Measurements from ENCODE around the gene NEDD8.

NEDD8 gene

DNA sequence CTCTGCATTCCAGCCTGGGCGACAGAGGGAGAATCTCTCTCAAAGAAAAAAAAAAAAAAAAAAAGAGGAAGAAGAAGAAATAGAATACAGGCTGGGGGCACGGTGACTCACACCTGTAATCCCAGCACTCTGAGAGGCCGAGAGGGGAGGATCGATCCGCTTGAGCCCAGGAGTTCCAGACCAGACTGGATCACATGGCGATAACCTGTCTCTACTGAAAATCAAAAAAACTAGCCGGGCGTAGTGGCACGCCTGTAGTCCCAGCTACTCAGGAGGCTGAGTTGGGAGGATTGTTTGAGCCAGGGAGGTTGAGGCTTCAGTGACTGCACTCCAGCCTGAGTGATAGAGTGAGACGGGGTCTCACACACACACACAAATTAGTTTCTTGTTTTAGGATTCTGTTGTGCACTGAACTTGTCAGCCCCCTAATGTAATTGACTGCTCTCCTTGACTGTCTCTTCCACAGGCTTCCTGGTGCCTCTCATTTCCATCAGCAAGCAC, 11.2 kb upstream of the NEDD8 start:
- no peak for TF ChIP-seq PPARA (CRISPR knock-in tag; IDR thresholded peaks at IDR 0.05; ENCODE audit: borderline replicate concordance)
- no peak for TF ChIP-seq CSRNP3 (CRISPR knock-in tag; IDR thresholded peaks at IDR 0.05)
- no peak for TF ChIP-seq OSR1 (CRISPR knock-in tag; IDR thresholded peaks at IDR 0.05)
- no peak; the same call in 2 of the 3 replicates for ATAC-seq

GRCh38 chr14:24241829-24242443, 9.8 kb upstream of the NEDD8 start:
- no peak for TF ChIP-seq CSRNP3 (CRISPR knock-in tag; IDR thresholded peaks at IDR 0.05)
- ATAC-seq, result peak; percentile 93

DNA sequence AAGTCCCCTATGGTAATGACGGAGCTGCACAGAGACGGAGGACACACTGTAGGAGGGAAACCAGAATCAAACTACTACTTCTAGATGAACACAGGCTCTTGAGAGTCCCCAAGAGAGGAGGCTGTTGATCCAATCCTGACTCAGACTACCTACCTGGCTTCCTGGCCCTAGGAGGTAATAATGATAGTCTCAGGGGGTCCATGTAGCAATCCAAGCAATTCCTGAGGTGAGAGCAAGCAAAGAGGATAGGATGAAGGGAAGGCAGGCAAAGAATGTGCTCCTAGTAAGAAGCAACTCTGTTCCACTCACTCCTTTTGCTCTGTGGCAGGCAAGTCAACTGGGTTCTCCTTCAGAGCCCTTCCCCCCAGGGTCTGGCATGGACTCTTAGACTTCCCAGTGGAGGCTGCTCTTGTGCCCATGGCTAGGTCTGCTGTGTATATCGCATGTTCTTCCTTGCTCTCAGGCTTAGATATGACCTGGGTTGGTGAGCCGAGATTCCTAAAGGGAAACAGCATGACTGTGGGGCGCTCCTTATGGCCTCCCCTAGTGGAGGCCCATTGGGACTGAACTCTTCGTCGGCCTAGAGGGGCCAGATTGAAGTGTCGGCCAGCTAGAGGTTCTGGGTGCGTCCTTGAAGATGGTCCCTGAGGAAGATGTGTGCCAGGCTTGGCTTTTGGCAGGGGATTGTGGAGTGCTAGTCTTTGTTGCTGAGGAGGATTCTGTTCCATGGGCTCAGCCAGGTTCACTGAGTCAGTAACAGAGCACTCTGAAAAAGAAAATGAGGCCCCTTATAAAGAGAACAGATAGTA, 8.1 kb upstream of the NEDD8 start:
- ATAC-seq, result no peak
- no peak for TF ChIP-seq ISL1 (CRISPR knock-in tag; IDR thresholded peaks at IDR 0.05)
- TF ChIP-seq TOX (CRISPR knock-in tag; IDR thresholded peaks at IDR 0.05; ENCODE audit: borderline replicate concordance), result no peak
- no peak for TF ChIP-seq OSR1 (CRISPR knock-in tag; IDR thresholded peaks at IDR 0.05)

- TF ChIP-seq GLIS3 (CRISPR knock-in tag; IDR thresholded peaks at IDR 0.05) (no peak), ZFP30 (CRISPR knock-in tag; IDR thresholded peaks at IDR 0.05) (no peak), TCF4 (CRISPR knock-in tag; IDR thresholded peaks at IDR 0.05; ENCODE audit: borderline replicate concordance) (no peak), ZFP3 (CRISPR knock-in tag; IDR thresholded peaks at IDR 0.05) (no peak), TSHZ2 (CRISPR knock-in tag; IDR thresholded peaks at IDR 0.05) (no peak)
- ATAC-seq, result no peak
Observed at GRCh38 chr14:24238527-24239037, 6.4 kb upstream of the NEDD8 start.

DNA sequence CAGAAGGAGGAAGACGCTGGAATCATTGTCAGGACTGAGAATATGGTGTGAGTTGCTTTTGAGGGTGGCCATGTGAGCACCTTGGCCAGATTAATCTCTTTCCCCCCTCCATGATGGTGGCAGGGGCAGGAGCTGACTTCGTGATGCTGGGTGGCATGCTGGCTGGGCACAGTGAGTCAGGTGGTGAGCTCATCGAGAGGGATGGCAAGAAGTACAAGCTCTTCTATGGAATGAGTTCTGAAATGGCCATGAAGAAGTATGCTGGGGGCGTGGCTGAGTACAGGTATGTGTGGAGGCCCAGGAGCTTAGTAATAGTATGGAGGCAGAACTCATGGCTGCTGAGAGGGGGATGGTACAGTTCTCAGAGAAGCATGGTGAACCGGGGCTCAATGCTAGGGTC, 6.0 kb upstream of the NEDD8 start:
- ATAC-seq, result no peak
- TF ChIP-seq ZNF8 (CRISPR knock-in tag; IDR thresholded peaks at IDR 0.05) (no peak), ISL1 (CRISPR knock-in tag; IDR thresholded peaks at IDR 0.05) (no peak), ZNF70 (CRISPR knock-in tag; IDR thresholded peaks at IDR 0.05) (no peak), TOX (CRISPR knock-in tag; IDR thresholded peaks at IDR 0.05; ENCODE audit: borderline replicate concordance) (no peak), TSHZ2 (CRISPR knock-in tag; IDR thresholded peaks at IDR 0.05) (no peak), CREB5 (CRISPR knock-in tag; IDR thresholded peaks at IDR 0.05; ENCODE audit: low read depth) (no peak), ZFP3 (CRISPR knock-in tag; IDR thresholded peaks at IDR 0.05) (no peak), CSRNP3 (CRISPR knock-in tag; IDR thresholded peaks at IDR 0.05) (no peak), OSR1 (CRISPR knock-in tag; IDR thresholded peaks at IDR 0.05) (no peak)
- TF ChIP-seq, protein P1, sequence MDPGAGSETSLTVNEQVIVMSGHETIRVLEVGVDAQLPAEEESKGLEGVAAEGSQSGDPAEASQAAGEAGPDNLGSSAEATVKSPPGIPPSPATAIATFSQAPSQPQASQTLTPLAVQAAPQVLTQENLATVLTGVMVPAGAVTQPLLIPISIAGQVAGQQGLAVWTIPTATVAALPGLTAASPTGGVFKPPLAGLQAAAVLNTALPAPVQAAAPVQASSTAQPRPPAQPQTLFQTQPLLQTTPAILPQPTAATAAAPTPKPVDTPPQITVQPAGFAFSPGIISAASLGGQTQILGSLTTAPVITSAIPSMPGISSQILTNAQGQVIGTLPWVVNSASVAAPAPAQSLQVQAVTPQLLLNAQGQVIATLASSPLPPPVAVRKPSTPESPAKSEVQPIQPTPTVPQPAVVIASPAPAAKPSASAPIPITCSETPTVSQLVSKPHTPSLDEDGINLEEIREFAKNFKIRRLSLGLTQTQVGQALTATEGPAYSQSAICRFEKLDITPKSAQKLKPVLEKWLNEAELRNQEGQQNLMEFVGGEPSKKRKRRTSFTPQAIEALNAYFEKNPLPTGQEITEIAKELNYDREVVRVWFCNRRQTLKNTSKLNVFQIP (CRISPR knock-in tag; IDR thresholded peaks at IDR 0.05; ENCODE audit: borderline replicate concordance, low read depth), result no peak
